RWPE1 (cell line): ENCODE results near the gene PTPRN2.
"Not testable (repeated sequence)": the region's sequence is repeated elsewhere in the genome, so short reads cannot be mapped to it uniquely, and the experiment has no call there.

Experiments
- CTCF ChIA-PET: fragments of 350-600 bp; sonication (Branson Sonifier 250); formaldehyde crosslinking; extraction: SDS; loops from one replicate; lab custom pipeline; 2021; lab: Yijun Ruan, JAX
- POLR2A ChIA-PET: fragments of 400-600 bp; formaldehyde crosslinking; extraction: SDS; loops from one replicate; lab custom pipeline; 2020; ENCODE audit warnings: antibody characterized with exemption; ENCODE audit not compliant: low non-redundant PET; lab: Yijun Ruan, JAX
- DNase-seq: peaks from one replicate; pipeline ENCODE4 v3.0.0; 2012; ENCODE audit warnings: low spot score
- H3K27ac ChIP-seq: fragments of 450-650 bp; 2 replicates; pipeline ENCODE4 v1.5.1; 2017
- TF ChIP-seq, protein P1 (sequence below): fragments of 450-650 bp; conservative IDR thresholded peaks from 2 replicates; pipeline ENCODE4 v1.5.1; 2017; ENCODE audit warnings: low read depth, mild to moderate bottlenecking

PTPRN2 gene

DNA sequence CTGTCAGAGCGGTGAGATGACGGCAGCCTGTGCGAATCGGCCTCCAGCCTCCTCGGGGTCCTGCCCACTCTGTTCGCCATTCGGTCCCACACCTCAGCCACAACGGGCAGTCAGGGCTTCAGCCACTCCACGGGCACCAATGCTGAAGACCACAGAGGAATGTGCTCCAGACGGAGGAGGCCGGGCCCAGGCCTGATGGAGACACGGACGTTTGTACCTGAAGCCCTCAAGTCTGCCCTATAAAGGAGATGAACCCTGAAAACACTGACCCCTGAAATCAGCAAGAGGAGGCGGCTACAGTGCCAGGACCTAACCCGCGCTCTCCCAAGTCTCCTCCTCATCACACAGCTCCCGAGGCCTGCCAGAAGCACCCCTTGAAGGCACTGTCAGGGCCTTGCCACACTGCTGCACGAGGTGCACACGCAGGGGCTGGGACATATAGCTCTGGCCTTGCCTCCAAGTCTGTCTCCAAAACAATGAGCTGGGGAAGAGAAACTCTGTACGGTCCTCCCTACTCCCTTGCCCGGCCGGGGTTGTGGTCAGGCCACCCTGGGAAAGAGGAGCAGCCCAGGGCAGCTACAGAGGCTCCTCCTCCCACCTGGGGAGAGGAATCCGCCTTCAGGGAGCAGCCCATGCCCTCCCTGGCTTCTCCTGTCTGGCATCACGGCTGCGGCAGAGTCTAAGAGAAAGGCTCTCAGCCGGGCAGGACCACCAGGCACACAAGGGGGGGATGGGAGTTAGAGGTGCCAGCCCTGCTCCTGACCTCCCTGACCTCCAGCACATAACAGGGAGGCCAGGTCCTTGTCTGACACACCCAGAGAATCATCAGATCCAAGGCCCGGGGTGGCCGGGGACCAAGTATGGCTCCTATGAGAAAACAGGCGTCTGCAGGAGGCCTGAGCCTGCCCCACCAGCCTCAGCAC is 310.1 kb downstream of the PTPRN2 start:
- no peak overlapping the region for H3K27ac ChIP-seq
- CTCF ChIA-PET, result interaction anchor here (0.7 kb wide), 1 partner anchor 757 kb away, joined by 3 read pairs; no protein-coding TSS in a partner anchor
- DNase-seq, result no peak
- TF ChIP-seq, protein P1, sequence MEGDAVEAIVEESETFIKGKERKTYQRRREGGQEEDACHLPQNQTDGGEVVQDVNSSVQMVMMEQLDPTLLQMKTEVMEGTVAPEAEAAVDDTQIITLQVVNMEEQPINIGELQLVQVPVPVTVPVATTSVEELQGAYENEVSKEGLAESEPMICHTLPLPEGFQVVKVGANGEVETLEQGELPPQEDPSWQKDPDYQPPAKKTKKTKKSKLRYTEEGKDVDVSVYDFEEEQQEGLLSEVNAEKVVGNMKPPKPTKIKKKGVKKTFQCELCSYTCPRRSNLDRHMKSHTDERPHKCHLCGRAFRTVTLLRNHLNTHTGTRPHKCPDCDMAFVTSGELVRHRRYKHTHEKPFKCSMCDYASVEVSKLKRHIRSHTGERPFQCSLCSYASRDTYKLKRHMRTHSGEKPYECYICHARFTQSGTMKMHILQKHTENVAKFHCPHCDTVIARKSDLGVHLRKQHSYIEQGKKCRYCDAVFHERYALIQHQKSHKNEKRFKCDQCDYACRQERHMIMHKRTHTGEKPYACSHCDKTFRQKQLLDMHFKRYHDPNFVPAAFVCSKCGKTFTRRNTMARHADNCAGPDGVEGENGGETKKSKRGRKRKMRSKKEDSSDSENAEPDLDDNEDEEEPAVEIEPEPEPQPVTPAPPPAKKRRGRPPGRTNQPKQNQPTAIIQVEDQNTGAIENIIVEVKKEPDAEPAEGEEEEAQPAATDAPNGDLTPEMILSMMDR, result no peak
- POLR2A ChIA-PET, result no interaction called here

DNA sequence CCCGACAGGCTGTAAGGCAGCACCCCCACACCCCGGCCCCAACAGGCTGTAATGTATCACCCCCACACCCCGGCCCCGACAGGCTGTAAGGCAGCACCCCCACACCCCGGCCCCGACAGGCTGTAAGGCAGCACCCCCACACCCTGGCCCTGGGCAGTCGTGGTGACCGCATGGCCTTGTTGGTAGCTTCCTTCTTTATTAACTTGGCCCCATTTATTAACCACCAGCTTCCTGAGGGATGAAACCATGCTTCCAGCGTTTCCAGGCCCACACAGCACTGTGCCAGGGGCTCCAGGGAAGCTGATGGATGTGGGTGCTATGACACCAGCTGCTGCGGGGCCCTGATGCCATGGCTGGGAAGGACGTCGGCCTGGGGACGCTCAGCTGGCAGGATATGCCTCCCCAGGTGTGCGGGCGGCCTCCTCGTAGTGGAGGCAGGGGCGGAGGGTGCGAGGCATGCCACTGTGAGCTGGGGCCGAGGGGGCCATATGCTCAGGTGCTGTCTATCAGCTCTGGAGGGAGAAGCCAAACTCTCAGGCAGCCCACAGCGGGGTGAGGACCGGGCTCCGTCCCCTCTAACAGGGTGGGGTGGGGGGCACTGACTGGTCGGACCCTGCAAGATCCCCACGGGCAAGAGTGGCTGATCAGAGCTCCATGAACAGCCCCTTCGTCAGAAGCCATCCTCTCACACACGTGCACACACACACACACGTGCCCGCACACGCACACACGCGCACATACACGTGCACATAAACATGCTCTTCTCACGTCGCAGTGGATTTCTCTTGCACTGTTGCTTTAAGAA is 311.0 kb downstream of the PTPRN2 start:
- ChIA-PET POLR2A (no interaction called here), CTCF (interaction anchor here (0.6 kb wide), 1 partner anchor 75 kb away, joined by 3 read pairs; no protein-coding TSS in a partner anchor)
- no peak for DNase-seq
- TF ChIP-seq, protein P1, result no peak
- no peak overlapping the region for H3K27ac ChIP-seq

DNA sequence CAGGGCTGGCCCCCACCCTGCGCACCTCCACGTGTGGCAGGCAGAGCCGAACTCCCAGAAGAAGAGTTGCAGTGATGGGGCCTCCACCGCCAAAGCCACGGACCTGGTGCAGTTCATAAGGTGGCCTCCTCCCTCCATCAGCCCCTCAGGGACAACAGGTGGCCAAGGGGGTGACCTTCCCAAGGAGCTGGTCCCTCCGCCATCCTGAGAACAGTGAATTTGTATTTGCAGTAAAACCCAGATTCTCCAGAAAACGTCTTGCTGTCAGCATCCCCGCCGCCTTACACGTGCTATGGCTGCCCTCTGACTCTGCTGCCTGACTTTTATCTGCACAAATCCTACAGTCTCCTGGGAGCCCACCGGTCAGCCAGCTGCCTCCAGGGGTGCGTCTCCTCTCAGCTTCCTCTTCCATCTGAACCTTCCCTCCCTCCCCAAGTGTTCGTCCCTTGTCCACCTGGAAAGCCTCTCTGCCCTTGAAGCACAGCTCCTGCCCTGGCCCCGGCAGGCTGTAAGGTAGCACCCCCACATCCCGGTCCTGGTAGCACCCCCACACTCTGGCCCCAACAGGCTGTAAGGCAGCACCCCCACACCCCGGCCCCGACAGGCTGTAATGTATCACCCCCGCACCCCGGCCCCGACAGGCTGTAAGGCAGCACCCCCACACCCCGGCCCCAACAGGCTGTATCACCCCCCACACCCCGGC is 311.8 kb downstream of the PTPRN2 start:
- ChIA-PET POLR2A (no interaction called here), CTCF (interaction anchor here (0.6 kb wide), 1 partner anchor 75 kb away, joined by 3 read pairs; no protein-coding TSS in a partner anchor)
- no peak overlapping the region for H3K27ac ChIP-seq
- TF ChIP-seq, protein P1, result no peak
- no peak for DNase-seq

DNA sequence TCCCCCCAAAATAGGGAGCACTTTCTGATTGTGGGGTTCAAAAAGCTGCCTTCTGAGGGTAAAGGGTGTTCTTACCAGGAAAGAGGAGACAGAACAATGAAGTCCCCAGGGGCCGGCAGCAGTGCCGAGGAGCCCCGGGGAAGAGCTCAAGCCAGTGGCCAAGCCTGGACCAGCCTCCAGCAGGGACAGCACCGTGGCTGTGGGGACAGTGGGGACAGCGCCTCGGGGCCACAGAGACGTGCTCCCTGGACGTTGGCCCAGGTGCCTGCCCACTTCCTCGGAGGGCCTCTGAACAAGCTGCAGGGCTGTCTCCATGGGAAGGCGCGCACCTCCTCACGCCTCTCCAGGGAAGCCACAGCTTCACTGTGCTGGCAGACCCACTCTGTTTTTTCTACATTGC is 312.6 kb downstream of the PTPRN2 start:
- no peak overlapping the region for H3K27ac ChIP-seq
- TF ChIP-seq, protein P1, result no peak
- no peak for DNase-seq
- POLR2A ChIA-PET, result no interaction called here
- CTCF ChIA-PET, result no interaction called here

DNA sequence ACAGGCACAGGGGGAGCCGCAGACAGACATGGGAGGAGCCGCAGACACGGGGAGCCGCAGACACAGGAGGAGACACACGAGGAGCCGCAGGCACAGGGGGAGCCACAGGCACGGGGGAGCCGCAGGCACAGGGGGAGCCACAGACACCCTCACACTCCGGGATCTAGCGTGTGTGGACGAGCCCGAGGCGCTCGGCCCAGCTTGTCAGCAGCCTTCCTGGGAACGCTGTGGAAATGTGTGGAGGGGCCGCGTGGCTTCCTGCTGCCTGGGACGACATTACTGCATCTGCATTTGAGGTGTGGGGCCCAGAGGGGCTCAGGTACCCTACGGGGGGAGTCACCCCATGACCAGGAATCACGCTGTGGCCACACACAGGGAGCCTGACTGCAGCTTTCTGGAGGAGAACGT is 313.2 kb downstream of the PTPRN2 start:
- TF ChIP-seq, protein P1, result no peak
- POLR2A ChIA-PET, result no interaction called here
- no peak overlapping the region for H3K27ac ChIP-seq
- DNase-seq, result no peak
- CTCF ChIA-PET, result no interaction called here

DNA sequence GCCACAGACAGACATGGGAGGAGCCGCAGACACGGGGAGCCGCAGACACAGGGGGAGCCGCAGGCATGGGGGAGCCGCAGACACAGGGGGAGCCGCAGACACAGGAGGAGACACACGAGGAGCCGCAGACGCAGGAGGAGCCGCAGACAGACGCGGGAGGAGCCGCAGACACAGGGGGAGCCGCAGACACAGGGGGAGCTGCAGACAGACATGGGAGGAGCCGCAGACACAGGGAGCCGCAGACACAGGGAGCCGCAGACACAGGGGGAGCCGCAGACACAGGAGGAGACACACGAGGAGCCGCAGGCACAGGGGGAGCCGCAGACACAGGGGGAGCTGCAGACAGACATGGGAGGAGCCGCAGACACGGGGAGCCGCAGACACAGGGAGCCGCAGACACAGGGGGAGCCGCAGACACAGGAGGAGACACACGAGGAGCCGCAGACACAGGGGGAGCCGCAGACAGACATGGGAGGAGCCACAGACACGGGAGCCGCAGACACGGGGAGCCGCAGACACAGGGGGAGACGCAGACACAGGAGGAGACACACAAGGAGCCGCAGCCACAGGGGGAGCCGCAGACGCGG is 313.8 kb downstream of the PTPRN2 start:
- CTCF ChIA-PET, H3K27ac ChIP-seq, POLR2A ChIA-PET, DNase-seq: not testable (repeated sequence)
